ENCODE measurements around the gene CHD6.

DNA sequence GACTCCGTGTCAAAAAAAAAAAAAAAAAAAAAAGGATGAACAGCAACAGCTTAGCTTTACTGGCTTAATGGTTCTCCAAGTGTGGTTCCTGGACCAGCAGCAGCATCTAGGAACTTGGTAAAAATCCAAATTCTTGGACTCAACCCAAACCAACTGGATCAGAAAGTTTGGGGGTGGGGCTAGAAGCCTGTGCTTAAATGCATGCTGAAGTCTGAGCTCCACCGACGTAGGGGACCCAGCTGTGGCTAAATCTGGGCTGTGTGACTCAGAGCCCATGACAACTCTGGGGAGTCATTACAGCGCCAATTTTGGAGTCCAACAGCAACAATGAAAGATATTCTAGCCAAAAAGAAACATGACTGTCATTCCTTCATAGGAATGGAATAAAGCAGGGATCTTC lies 13.6 kb upstream of the CHD6 start:
- TF ChIP-seq, protein P1, sequence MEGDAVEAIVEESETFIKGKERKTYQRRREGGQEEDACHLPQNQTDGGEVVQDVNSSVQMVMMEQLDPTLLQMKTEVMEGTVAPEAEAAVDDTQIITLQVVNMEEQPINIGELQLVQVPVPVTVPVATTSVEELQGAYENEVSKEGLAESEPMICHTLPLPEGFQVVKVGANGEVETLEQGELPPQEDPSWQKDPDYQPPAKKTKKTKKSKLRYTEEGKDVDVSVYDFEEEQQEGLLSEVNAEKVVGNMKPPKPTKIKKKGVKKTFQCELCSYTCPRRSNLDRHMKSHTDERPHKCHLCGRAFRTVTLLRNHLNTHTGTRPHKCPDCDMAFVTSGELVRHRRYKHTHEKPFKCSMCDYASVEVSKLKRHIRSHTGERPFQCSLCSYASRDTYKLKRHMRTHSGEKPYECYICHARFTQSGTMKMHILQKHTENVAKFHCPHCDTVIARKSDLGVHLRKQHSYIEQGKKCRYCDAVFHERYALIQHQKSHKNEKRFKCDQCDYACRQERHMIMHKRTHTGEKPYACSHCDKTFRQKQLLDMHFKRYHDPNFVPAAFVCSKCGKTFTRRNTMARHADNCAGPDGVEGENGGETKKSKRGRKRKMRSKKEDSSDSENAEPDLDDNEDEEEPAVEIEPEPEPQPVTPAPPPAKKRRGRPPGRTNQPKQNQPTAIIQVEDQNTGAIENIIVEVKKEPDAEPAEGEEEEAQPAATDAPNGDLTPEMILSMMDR (conservative IDR thresholded peaks at IDR 0.05), result no peak
- TF ChIP-seq EZH2 (IDR thresholded peaks at IDR 0.05; ENCODE audit: low read depth), result no peak

All from PC-9 (cell line).